H1 (cell line): ENCODE data around the gene GOLGA6C. TPM values are rescaled to one million over a fixed set of nuclear protein-coding genes. Genes with fewer than 3 reads are reported as not detected.

ENCODE experiments used
- CTCF ChIA-PET: fragments of 300-600 bp; sonication (Branson Sonifier 250); formaldehyde crosslinking; loops from one replicate; lab custom pipeline; 2021; ENCODE audit not compliant: partially characterized antibody; lab: Charles Lee
- POLR2A ChIA-PET: fragments of 300-600 bp; sonication (Branson Sonifier 250); formaldehyde crosslinking; loops from one replicate; lab custom pipeline; 2021; ENCODE audit warnings: inconsistent platforms; ENCODE audit not compliant: partially characterized antibody; lab: Charles Lee
- DNase-seq, 2 experiments: peaks; one replicate each; pipeline versions ENCODE4 v3.0.0 to v3.0.0-alpha.2; 2010 to 2022; ENCODE audit warnings: low spot score in 2 of 2, low read depth in 1 of 2, mixed read lengths in 1 of 2
- FAIRE-seq: peaks from 2 replicates; lab custom pipeline; 2011; peaks lifted over from hg19 to GRCh38; lab: Jason Lieb, UNC
- H2AFZ ChIP-seq: 2 replicates; pipeline ENCODE4 v1.8.1; 2012; ENCODE audit warnings: low read length, inconsistent platforms
- H2AK5ac ChIP-seq: 2 replicates; pipeline ENCODE4 v1.6.1; 2013; ENCODE audit warnings: low read depth, low read length
- H2BK120ac ChIP-seq: replicated peaks from 2 replicates; pipeline ENCODE3; 2013; ENCODE audit warnings: low read depth, low read length, inconsistent platforms
- H2BK12ac ChIP-seq: 2 replicates; pipeline ENCODE4 v1.6.1; 2013; ENCODE audit warnings: low read depth, low read length
- H2BK15ac ChIP-seq: 2 replicates; pipeline ENCODE4 v1.6.1; 2013; ENCODE audit warnings: low read length
- H2BK20ac ChIP-seq: 2 replicates; pipeline ENCODE4 v1.6.1; 2013; ENCODE audit warnings: low read length
- H2BK5ac ChIP-seq: 2 replicates; pipeline ENCODE4 v1.6.1; 2013; ENCODE audit warnings: low read depth, low read length
- H3K14ac ChIP-seq: 2 replicates; pipeline ENCODE4 v1.6.1; 2013; ENCODE audit warnings: inconsistent platforms; ENCODE audit not compliant: insufficient read length
- H3K18ac ChIP-seq: 2 replicates; pipeline ENCODE4 v1.6.1; 2013; ENCODE audit warnings: low read length; ENCODE audit errors: extremely low read depth
- H3K23ac ChIP-seq: 2 replicates; pipeline ENCODE4 v1.6.1; 2013; ENCODE audit warnings: inconsistent platforms; ENCODE audit not compliant: insufficient read length
- H3K23me2 ChIP-seq: 2 replicates; pipeline ENCODE4 v1.6.1; 2013; ENCODE audit warnings: low read depth, low read length
- H3K27ac ChIP-seq: 2 replicates; pipeline ENCODE4 v1.6.1; 2011; ENCODE audit warnings: low read depth, low read length, inconsistent platforms
- H3K27me3 ChIP-seq, 4 experiments: replicated peaks in 1 of 4; 1 replicate in 1 of 4; 2 replicates in 3 of 4; pipeline versions ENCODE4 v1.6.1 to v1.8.1; 2011 to 2013; ENCODE audit warnings: low read length in 3 of 4, mild to moderate bottlenecking in 3 of 4, inconsistent platforms in 2 of 4, mixed read lengths in 2 of 4, moderate library complexity in 1 of 4; ENCODE audit not compliant: control insufficient read depth in 3 of 4, insufficient read depth in 3 of 4; ENCODE audit errors: extremely low read depth in 1 of 4
- H3K36me3 ChIP-seq, 4 experiments: 2 replicates each; pipeline versions ENCODE4 v1.6.1 to v1.8.1; 2011 to 2013; ENCODE audit warnings: mild to moderate bottlenecking in 4 of 4, low read length in 3 of 4, moderate library complexity in 2 of 4, control low read depth in 1 of 4, inconsistent platforms in 1 of 4; ENCODE audit not compliant: insufficient read depth in 4 of 4, control insufficient read depth in 2 of 4
- H3K4ac ChIP-seq: replicated peaks from 2 replicates; pipeline ENCODE3; 2013; ENCODE audit warnings: low read length, low read depth, mixed read lengths, inconsistent platforms; ENCODE audit not compliant: insufficient read length
- H3K4me1 ChIP-seq, 4 experiments: replicated peaks in 1 of 4; 1 replicate in 1 of 4; 2 replicates in 3 of 4; pipeline versions ENCODE4 v1.6.1 to v1.8.1; 2011 to 2013; ENCODE audit warnings: low read length in 3 of 4, inconsistent platforms in 2 of 4, mixed read lengths in 1 of 4; ENCODE audit not compliant: insufficient read depth in 4 of 4, control insufficient read depth in 3 of 4
- H3K4me2 ChIP-seq, 2 experiments: 2 replicates each; pipeline versions ENCODE4 v1.6.1 to v1.8.1; 2011 to 2013; ENCODE audit warnings: low read depth in 2 of 2, low read length in 2 of 2, control low read depth in 1 of 2, inconsistent platforms in 1 of 2, mild to moderate bottlenecking in 1 of 2; ENCODE audit not compliant: insufficient read depth in 1 of 2
- H3K4me3 ChIP-seq, 4 experiments: fragments of 200-600, 300-600 bp in 1 of 4; sonication (generic), shearing (Covaris generic), sonication (Bioruptor Twin) in 1 of 4; 2 replicates each; pipeline versions ENCODE4 v1.5.1 to v1.8.1; 2011 to 2016; ENCODE audit warnings: low read length in 4 of 4, low read depth in 3 of 4, control low read depth in 2 of 4, inconsistent platforms in 2 of 4, mild to moderate bottlenecking in 2 of 4, mixed read lengths in 1 of 4, moderate library complexity in 1 of 4; ENCODE audit not compliant: insufficient read depth in 2 of 4; ENCODE audit errors: extremely low read depth in 1 of 4
- H3K56ac ChIP-seq: replicated peaks from 2 replicates; pipeline ENCODE3; 2013; ENCODE audit warnings: low read depth, mild to moderate bottlenecking, mixed read lengths, low read length, inconsistent platforms; ENCODE audit not compliant: insufficient read length
- H3K79me1 ChIP-seq: 2 replicates; pipeline ENCODE4 v1.6.1; 2013; ENCODE audit warnings: low read depth, low read length, control low read depth
- H3K79me2 ChIP-seq, 2 experiments: 2 replicates each; pipeline versions ENCODE4 v1.6.1 to v1.8.1; 2012 to 2013; ENCODE audit warnings: low read length in 2 of 2, mild to moderate bottlenecking in 2 of 2, inconsistent platforms in 1 of 2; ENCODE audit not compliant: insufficient read depth in 2 of 2, control insufficient read depth in 1 of 2
- H3K9ac ChIP-seq, 4 experiments: replicated peaks in 1 of 4; 1 replicate in 1 of 4; 2 replicates in 3 of 4; pipeline versions ENCODE4 v1.6.1 to v1.8.1; 2011 to 2013; ENCODE audit warnings: low read depth in 3 of 4, low read length in 3 of 4, control low read depth in 2 of 4, mild to moderate bottlenecking in 2 of 4, moderate library complexity in 2 of 4, inconsistent platforms in 1 of 4; ENCODE audit errors: extremely low read depth in 1 of 4
- H3K9me3 ChIP-seq, 2 experiments: 2 replicates each; pipeline versions ENCODE4 v1.6.1 to v1.8.1; 2012 to 2013; ENCODE audit warnings: mild to moderate bottlenecking in 2 of 2, moderate library complexity in 2 of 2, control low read depth in 1 of 2, inconsistent platforms in 1 of 2, low read depth in 1 of 2, low read length in 1 of 2, mixed read lengths in 1 of 2; ENCODE audit not compliant: insufficient read depth in 2 of 2
- H4K20me1 ChIP-seq, 2 experiments: replicated peaks in 1 of 2; 2 replicates each; pipeline versions ENCODE3 to v1.8.1; 2011 to 2013; ENCODE audit warnings: inconsistent platforms in 2 of 2, low read length in 2 of 2, mild to moderate bottlenecking in 1 of 2; ENCODE audit not compliant: insufficient read depth in 2 of 2, control insufficient read depth in 1 of 2
- H4K5ac ChIP-seq: 2 replicates; pipeline ENCODE4 v1.6.1; 2013; ENCODE audit warnings: low read length, low read depth, mixed read lengths, inconsistent platforms; ENCODE audit not compliant: insufficient read length
- H4K8ac ChIP-seq: 2 replicates; pipeline ENCODE4 v1.8.0; 2013; ENCODE audit warnings: mild to moderate bottlenecking, moderate library complexity, low read length, inconsistent platforms; ENCODE audit not compliant: insufficient read depth; ENCODE audit errors: extremely low read depth
- H4K91ac ChIP-seq: replicated peaks from 2 replicates; pipeline ENCODE3; 2013; ENCODE audit warnings: low read length, mixed read lengths, inconsistent platforms; ENCODE audit not compliant: insufficient read length
- CEBPB ChIP-seq: IDR thresholded peaks from 2 replicates; pipeline ENCODE4 v1.6.1; 2012; ENCODE audit warnings: low read depth, low read length
- SRF ChIP-seq: IDR thresholded peaks from 2 replicates; pipeline ENCODE4 v1.6.1; 2011; ENCODE audit warnings: mild to moderate bottlenecking, low read depth, low read length, moderate library complexity
- WGBS, 2 experiments: shearing (Covaris generic) in 1 of 2; methylation state at CpG; one replicate each; pipeline versions ENCODE4 v1.1.6 to v1.1.7; 2013 to 2015; ENCODE audit warnings: low lambda C conversion rate in 2 of 2, mixed read lengths in 2 of 2, inconsistent platforms in 1 of 2, low coverage in 1 of 2, missing lambda C conversion rate in 1 of 2; ENCODE audit not compliant: insufficient replicate concordance in 2 of 2, insufficient coverage in 1 of 2, insufficient read length in 1 of 2; ENCODE audit errors: extremely low coverage in 1 of 2, missing lambda C conversion rate in 1 of 2; 5-methylcytosine and 5-hydroxymethylcytosine counted together
- polyA plus RNA-seq, 7 experiments: library from polyadenylated mRNA; depleted of rRNA in 3 of 7; stranded (reverse) in 5 of 7; unstranded in 2 of 7; fragments of >200 nt in 5 of 7; fragments of 200-250 nt in 2 of 7; gene quantifications; 1 replicate in 5 of 7; 2 replicates in 1 of 7; 4 replicates in 1 of 7; pipeline versions ENCODE4 v1.2.1 to v1.2.3, GENCODE V29; 2011 to 2013; ENCODE audit warnings: missing spikeins in 2 of 7, mixed read lengths in 2 of 7
- total RNA-seq: library from RNA; stranded (reverse); fragmentation: NEBNext Ultra II Directional; extraction: Animal tissue kit (Norgen Biotek cat#: 25700); gene quantifications from 2 replicates; pipeline ENCODE4 v1.2.1, GENCODE V29; 2021

GOLGA6C gene
- total and polyA plus RNA-seq, 2 of the 8 experiments (the other 6 are each of a cell fraction or from before 2014, with no cell fraction given), result 0.14 to 0.35 TPM

DNA sequence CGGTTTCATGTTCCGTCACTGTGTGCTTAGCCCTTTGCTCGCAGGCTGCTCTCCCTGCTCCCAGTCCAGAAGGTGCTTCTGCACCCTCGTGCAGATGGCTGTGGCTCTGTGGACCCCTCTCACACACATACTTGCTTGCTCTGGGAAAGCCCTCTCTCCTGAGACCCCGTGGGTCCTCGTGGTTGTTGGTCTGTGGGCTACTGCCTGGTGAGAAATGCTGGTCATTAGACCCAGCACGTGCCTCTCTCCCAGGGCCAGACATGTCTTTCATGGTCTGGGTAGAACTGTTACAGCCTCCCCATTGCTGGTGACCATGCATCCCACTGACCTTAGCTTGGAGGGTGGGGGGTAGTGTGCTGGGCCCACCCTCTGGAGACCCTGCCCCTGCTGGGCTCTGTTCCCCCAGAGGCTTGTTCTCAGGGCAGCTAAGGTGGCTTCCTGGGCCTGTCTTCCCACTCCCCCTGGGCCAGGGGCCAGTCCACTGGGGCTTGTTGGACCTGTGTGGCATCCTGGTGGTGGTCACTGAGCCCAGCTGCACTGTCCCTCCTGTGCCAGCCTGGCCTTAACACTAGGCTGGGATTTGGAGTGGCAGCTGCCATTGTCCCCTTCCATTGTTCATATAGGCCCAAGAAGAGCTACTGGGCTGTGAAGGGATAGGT is 45.8 kb upstream of the GOLGA6C start:
- Histone ChIP-seq H3K79me1 (peaks cover 5% of the 10 kb centered on the region; the same call in 1 of the 2 replicates), H3K27me3 (no peaks in the 10 kb centered on the region), H3K4ac (no peak overlapping the region), H2BK15ac (no peak overlapping the region), H3K9me3 (no peaks in the 10 kb centered on the region), H4K5ac (no peak overlapping the region), H3K4me1 (peaks cover 0 to 17% (median 3%) of the 10 kb centered on the region in 4 experiments; a peak in 4 of 7 replicates), H4K91ac (no peak overlapping the region), H3K56ac (no peak overlapping the region), H3K23me2 (no peaks in the 10 kb centered on the region), H4K8ac (no peak overlapping the region), H3K4me2 (no peak overlapping the region), H2BK20ac (no peak overlapping the region), H3K79me2 (peaks cover 0 to 27% of the 10 kb centered on the region in 2 experiments; a peak in 2 of 4 replicates), H3K36me3 (peaks cover 27 to 41% (median 28%) of the 10 kb centered on the region in 4 experiments; a peak in 7 of 8 replicates), H2AFZ (no peak overlapping the region)
- FAIRE-seq, result no peak
- TF ChIP-seq SRF (no peak), CEBPB (no peak)
- TF ChIP-seq, all 59 proteins: peak for 0
- no peak overlapping the region for H2BK5ac ChIP-seq
- no peak overlapping the region for H3K9ac ChIP-seq
- CTCF ChIA-PET, result interaction anchor here (0.9 to 5.6 kb wide), 6 partner anchors 9 to 182 kb away, joined by 3 to 24 read pairs (median 4); partner anchors contain the start of gene C15orf39
- H2AK5ac ChIP-seq, result no peak overlapping the region
- no peak overlapping the region for H3K23ac ChIP-seq
- 91% methylated on average over 7 of the region's 7 CpGs; no CpG with 5 or more reads in 1 of the 2 experiments for WGBS, 2 experiments
- H3K14ac ChIP-seq, result no peak overlapping the region
- POLR2A ChIA-PET, result interaction anchor here (1.6 kb wide), 1 partner anchor 11 kb away, joined by 4 read pairs; the partner anchor contains the start of gene C15orf39
- no peak overlapping the region; the same call in 1 of the 2 replicates for H3K27ac ChIP-seq
- H3K4me3 ChIP-seq, result no peak overlapping the region
- H3K18ac ChIP-seq, result no peak overlapping the region
- H4K20me1 ChIP-seq, result peaks cover 37 to 46% of the 10 kb centered on the region in 2 experiments
- no peak for DNase-seq
- H2BK12ac ChIP-seq, result no peak overlapping the region
- no peak overlapping the region for H2BK120ac ChIP-seq
